C4-2B (cell line): ENCODE data around the gene PNPLA7.

Source experiments
- CTCF ChIP-seq: fragments of 450-650 bp; conservative IDR thresholded peaks from 2 replicates; pipeline ENCODE4 v1.5.1; 2017; ENCODE audit warnings: mild to moderate bottlenecking
- ZFX ChIP-seq: fragments of 450-650 bp; IDR thresholded peaks from 2 replicates; pipeline ENCODE4 v1.6.1; 2017

DNA sequence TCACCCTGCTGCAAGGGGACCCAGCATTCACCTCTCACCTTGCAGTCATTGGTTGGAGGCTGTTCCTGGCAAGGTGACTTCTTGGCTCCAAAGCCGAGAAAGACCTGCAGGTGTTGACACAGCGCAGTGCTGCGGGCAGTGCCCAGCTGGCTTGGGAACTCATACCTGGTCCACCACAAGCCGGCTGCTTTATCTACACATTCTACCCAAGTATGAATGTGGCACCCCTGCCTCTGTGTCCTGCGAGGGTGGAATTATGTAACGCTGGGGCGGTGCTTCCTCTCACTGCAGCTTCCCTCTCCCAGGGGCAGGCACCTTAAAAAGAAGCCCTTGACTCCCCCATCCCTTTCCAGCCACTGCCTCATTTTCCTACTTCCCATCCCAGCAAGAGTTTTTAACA is 42.6 kb upstream of the PNPLA7 start:
- no peak for TF ChIP-seq CTCF
- TF ChIP-seq ZFX = no peak
